ENCODE results near the gene PRKAR1B. TPM values are rescaled to one million over a fixed set of nuclear protein-coding genes. Genes with fewer than 3 reads are reported as not detected.

PRKAR1B gene
- total RNA-seq, 1 experiment from 2014 or later, result 14.1 TPM

GRCh38 chr7:714251-714671 is 12.8 kb downstream of the PRKAR1B start:
- POLR2A ChIA-PET, result no interaction called here
- H2AFZ ChIP-seq (ENCODE audit: low read depth, low read length, poor library complexity, severe bottlenecking), result no peak overlapping the region
- CTCF ChIA-PET, result no interaction called here
- TF ChIP-seq MAX (IDR thresholded peaks at IDR 0.05) (no peak), EGR1 (IDR thresholded peaks at IDR 0.05; ENCODE audit: low read depth) (no peak), YY1 (IDR thresholded peaks at IDR 0.05; ENCODE audit: extremely low read depth, insufficient replicate concordance, low read depth, low read length) (no peak), CTCF (IDR thresholded peaks at IDR 0.05 in 2 of 3, conservative IDR thresholded peaks at IDR 0.05 in 1 of 3; ENCODE audit: borderline replicate concordance in 1 of 3, insufficient read depth in 1 of 3, low read depth in 2 of 3, low read length in 2 of 3) (no peak), RAD21 (IDR thresholded peaks at IDR 0.05; ENCODE audit: low read depth) (no peak), TCF7L2 (IDR thresholded peaks at IDR 0.05; ENCODE audit: borderline replicate concordance, extremely low read depth, insufficient read depth, insufficient read length) (no peak)
- H3K27ac ChIP-seq (ENCODE audit: low read depth, low read length), result no peak overlapping the region
- H3K36me3 ChIP-seq (ENCODE audit: control insufficient read depth in 1 of 2, insufficient read depth in 2 of 2, low read length in 2 of 2), result no peaks in the 10 kb centered on the region; a peak in 1 of 4 replicates
- no peaks in the 10 kb centered on the region for H3K9me2 ChIP-seq (ENCODE audit: insufficient read depth)
- RAD21 ChIA-PET (ENCODE audit: low non-redundant PET in 1 of 2, low total read pairs in 2 of 2, uncharacterized antibody in 2 of 2, unreplicated experiment in 2 of 2), result no interaction called here
- DNase-seq (ENCODE audit: low read depth, low spot score) (no peak), ATAC-seq (no peak)
- intact Hi-C loops (cut with micrococcal nuclease), result no loop called here
- H3K4me1 ChIP-seq (ENCODE audit: control insufficient read depth in 1 of 2, insufficient read depth in 2 of 2, low read length in 2 of 2), result no peaks in the 10 kb centered on the region
- H3K4me2 ChIP-seq (ENCODE audit: low read length), result no peak overlapping the region
- no peak overlapping the region for H3K9ac ChIP-seq (ENCODE audit: low read length)
- no peaks in the 10 kb centered on the region for H3K27me3 ChIP-seq (ENCODE audit: insufficient read depth, low read length)
- H3K4me3 ChIP-seq (replicated peaks in 1 of 2; ENCODE audit: low read depth in 1 of 2, low read length in 2 of 2), result no peak overlapping the region
- no peaks in the 10 kb centered on the region for H3K79me2 ChIP-seq (ENCODE audit: insufficient read depth, low read length)
- BruUV-seq (replicated peaks), result no TSS peak
- no peaks in the 10 kb centered on the region for H4K20me1 ChIP-seq (ENCODE audit: insufficient read depth)
- peaks cover 0 to 4% of the 10 kb centered on the region in 2 experiments; a peak in 1 of 4 replicates for H3K9me3 ChIP-seq (ENCODE audit: control insufficient read depth in 1 of 2, insufficient read depth in 1 of 2, low read depth in 1 of 2, low read length in 2 of 2)

All from HCT116 (cell line).